RKO (cell line): Measurements from ENCODE around the gene TFIP11.

Experiments used
- DNase-seq: peaks from one replicate; pipeline ENCODE4 v3.0.0-alpha.2; 2016; ENCODE audit warnings: low spot score

Gene TFIP11

DNA sequence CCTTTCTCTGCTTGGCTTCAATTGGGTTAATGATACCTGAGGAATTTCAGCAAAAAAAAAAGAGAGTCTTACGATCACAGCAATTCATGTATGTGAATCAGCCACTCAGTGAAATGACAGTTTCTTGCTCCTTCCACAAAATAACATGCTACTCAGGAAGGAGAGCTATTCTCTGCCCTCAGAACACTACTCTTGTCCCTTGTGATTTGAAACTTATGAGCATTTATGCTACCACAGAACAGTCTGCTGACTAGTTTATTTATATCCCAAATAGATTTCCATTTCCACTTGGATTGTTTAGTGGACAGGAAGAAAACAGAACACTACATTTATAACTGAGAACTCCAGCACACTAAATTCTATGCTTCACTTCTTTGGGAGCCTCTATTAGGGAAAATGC, 8.5 kb downstream of the TFIP11 start:
- no peak for DNase-seq

DNA sequence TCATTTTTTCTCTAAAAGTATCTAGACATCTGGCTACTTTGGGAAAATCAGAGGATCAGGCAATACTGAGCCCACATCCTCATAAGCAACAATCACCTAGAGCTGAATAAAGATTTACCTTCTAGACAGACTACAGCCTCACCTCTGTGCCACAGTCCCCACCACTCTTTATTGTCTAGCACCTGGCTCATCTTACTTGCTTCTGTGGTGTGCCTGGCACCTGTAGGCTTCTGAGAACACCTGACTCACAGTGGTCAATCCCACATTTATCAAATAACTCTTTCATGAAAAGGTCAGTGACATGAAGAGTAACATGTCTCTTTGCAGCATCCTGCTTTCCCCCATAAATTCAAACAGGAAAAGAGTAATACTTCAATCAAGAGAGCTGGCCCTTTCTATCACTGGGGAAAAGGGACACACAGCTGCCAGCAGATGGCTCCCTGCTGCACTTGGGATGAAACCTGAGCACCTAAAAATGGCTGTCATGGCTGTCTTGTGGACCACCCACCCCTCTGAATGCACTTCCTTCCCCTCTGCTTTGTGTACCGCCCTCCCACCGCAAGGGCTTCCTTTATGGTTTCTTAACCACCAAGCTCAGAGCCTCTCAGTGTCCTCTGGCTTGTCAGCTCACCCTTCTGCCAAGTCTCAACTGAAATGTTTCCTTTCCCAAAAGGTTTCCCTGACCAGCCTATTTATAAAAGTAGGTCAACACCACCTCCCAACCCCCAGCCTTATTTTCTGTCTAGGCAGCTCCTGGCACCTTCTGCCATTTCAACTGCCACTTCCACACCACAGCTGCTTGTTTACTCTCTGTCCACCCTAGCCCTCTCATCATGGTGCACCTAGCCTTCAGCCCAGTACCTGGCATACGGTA, 9.3 kb downstream of the TFIP11 start:
- DNase-seq, result no peak

DNA sequence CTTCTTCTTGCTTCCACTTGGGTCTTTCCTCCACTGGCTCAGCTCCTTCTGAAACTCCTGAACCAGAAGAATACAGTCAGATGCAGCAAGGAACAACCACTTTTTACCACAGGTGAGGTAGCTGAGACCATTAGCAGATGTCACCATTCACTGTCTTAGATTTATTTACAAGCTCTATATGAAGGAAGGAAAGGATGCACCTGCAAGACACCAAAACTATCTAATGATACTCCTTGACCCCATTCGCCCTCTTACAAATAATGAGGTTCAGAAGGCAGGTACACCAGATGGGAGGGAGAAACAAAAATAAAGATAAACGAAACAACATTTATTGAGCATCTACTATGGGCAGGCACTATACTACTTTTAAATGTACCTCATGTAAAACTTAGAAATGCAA, 10.3 kb downstream of the TFIP11 start:
- no peak for DNase-seq

DNA sequence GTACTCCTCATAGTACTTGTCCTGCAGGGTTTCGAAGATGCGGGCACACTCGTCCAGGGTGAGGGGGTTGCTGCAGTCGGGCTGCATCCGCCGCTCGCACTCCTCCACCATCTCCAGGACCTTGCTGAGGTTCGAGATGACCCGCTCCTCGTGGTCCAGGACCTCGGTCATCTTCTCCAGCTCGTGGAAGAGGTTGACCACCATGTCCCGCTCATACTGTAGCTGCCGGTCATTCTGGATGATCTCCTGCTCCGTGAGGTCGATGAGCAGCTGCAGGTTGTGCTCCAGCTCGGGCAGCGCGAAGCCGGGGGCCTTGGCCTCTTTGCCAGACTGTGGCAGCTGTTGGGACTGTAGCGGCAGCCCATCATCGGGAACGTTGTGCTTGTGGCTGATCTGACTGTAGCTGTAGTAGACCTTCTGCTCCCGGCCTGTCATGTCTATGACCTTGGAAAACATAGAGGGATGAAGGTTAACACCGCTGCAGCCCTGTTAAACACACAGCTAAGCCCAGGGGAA, 13.0 kb downstream of the TFIP11 start:
- no peak for DNase-seq

DNA sequence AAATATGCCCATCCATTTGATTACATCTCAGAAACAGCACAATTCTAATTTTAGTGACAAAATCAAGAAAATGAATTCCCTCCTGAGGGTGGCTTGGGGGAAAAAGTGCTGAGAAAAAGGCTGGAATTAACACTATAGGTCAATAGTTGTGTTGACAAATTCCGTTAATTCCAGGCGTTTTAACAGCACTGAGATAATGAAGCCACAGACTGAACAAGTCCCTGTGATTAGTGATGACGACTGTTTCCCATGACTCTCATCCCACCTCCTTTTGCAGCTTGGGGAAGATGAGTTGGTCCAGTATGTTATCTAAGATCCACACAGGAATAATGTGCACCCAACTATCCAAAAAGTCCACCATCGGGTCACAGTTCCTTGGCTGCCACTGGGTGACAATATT, 15.8 kb downstream of the TFIP11 start:
- no peak for DNase-seq

DNA sequence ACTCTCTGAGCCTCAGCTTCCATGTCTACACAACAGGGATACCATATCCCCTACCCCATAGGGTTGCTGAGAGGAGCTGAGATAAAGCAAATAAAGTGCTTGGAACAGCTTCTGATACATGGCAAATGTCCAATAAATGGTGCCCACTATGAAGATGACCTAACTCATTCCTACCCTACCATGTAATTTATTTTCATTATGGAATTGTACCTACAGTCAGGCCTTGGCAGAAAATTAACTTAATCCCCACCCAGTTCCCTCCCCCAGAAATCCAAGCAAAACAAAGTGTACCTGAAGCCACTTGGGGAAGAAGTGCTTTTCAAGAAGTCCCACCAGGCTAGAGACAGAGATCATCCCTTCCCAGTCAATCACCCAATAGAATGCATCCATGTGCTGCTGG, 17.8 kb downstream of the TFIP11 start:
- DNase-seq, result no peak

DNA sequence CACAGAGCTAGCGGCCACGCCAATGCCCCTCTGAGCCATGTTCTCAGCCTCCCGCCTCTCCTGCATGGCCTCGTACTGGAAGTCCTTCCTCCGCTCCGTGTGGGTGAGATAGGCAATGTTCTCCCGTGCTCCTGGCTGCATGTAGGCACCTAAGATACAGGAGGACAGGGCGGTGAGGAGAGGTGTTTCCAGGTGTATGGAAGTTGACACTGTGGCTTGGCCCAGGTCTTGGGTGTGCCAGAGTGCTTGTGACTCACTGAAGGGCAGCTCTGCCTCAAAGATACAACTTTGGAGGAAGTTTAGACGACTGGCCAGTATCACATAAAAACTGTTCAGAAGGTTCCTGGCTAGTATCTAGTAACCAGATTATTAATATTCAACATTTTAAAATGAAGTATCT, 20.1 kb downstream of the TFIP11 start:
- no peak for DNase-seq

DNA sequence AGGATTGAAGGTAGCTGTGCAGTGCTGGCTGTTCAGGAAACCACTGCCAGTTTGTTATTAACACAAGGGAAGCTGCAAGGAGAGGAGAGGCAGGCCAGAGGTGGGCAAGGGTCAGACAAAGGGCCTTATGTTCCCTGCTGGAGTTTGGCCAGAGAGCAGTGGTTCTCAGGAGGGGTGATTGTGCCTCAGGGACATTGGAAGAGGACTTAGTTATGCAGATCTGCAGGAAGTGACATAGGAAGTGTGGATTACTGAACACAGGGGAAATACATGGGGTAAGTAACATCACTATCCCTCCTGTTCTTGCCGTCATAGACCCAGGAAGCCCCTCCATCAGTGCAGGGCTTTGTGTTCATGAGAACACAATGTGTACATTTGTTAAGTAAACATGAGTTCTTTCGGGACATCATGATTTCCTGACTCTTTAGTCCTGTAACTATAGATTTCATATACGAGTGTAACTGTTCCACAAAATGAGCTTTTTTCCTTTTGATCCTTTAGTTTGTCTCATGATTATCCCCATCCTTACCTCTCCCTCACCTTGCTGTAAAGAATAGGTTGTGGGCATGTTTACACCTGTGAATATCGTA, 22.7 kb downstream of the TFIP11 start:
- no peak for DNase-seq

DNA sequence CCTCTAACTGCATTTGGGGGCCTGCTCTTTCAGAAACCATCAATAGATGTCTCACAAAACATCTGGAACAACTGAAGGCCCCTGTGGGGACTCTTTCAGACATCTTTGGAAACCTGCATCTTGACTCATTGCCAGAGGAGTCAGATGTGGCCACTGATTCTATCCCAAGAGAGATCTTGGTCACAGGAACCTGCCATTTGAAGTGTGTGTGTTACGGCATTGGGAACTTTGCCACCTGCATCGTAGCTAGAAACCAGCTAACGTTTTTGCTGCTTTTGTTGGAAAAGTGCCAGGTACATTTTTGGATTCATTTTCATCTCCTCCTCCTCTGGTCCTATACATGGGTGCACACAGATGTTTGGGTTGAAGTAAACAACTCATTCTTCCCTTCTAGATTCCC, 24.3 kb downstream of the TFIP11 start:
- DNase-seq, result no peak

DNA sequence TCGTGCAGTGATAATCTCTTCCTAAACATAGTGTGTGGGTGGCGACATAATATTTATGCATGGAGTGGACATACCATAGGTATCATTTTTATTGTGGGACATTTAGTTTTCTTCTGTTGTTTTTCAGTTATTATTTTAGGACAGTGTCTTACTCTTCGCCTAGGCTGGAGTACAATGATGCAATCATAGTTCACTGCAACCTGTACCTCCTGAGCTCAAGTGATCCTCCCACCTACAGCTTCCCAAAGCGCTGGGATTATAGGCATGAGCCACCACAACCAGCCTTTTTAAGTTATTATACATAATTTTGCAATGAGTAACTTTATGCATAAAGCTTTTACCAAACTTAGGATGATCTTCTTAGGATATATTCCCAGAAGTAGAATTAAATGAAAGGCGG, 25.9 kb downstream of the TFIP11 start:
- no peak for DNase-seq

DNA sequence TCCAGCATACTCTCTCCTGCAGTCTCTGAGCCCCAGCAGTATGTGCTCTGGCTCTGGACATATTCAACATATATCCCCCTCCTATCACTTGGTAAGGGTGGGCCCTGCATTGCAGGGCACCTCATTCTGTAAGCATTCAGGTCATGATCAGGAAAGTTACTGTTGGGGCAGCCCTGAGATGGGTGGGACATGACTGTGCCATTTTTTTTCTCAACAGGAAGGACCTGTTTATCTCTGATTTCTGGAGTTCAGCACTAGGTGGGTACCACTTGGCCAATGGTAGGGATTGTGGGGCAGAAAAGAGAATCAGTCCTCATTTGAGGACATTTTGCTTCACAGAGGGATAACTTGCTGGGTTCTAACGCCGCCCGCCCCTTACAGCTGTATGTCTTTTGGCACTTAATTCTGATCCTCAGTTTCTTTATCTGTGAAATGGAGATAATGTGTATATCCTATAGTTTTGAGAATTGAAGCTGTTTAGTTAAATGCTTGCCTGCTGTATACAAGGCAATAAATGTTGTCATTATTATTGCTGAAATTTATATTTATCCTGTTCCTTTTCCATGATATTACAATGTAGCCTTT, 26.4 kb downstream of the TFIP11 start:
- DNase-seq, result no peak

DNA sequence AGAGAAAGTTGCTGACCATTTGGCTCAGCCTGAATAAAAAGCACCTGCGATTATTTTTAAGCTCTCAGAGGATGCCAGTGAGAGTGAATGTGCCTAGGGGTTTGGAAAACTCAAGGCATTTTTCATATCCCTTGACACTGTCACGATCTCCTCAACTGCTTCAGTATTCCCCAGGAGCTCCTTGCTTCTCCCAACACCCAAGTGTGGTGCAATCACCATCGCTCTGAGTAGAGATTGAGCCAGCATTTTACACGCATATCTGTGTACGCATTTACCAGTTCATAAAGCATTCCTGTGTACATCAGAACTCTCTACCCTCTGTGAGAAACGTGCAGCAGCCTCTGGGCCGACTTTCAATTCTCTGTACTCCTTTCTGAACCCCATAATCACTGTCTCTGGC, 27.3 kb downstream of the TFIP11 start:
- DNase-seq, result peak; percentile 18

DNA sequence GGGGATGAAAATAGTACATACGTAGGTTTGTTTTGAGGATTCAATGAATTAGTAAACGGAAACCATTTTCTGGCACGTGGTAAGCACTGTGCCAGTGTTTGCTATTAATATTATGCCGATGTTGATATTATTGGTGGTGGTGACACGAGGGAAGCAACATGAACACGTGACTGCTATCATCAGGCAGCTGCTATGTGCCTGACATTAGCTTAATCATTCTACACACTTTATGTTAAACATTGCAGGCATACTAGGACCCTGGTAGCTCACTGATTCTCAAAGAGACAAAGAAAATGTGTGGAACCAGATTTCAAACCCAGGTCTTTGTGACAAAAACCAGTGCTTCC, 27.9 kb downstream of the TFIP11 start:
- DNase-seq, result peak; percentile 60

DNA sequence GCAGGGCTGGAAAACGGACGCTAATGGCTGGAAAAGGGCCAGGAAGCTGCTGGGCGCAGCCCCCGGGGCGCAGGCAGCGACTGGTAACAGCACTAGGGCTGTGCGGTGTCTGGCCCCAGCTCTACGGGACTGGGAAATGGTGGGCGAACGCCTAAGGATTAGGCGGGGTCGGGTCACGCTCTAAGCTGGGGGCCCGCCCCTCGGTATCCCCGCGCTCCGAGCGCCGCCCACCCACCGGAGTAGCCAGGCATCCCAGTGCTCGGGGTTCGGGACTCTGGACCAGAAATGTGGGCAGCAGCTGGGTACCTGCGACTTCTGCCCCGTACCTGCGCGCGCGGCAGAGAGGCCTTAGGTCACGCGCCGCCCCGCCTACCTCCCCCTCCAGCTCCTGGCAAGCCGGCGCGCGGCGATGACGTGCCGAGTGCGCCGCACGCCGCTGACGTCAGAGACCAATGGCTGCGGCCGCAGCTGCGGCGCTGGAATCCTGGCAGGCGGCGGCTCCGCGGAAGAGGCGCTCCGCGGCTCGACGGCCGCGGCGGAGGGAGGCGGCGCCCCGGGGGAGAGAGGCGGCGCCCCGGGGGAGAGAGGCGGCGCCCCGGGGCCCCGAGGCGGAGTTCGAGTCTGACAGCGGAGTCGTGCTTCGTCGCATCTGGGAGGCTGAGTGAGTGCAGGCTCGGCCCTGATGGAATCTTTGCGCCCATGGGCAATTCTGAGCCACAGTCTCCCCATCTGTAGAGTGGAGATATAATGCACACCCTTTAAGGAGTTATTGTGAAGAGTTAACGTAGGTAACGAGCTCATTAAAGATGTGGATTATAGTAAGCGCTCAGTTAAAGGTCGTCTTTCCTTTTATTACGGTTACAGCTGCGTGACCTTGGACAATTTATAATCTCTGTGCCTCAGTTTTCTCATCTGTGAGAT, 28.6 kb downstream of the TFIP11 start, which contains the start of the genes HPS4 and SRRD:
HPS4 (minus strand) TSS at position 345 of the 921 bp plus-strand sequence. CDS start 2,021 bp downstream, outside the sequence.
SRRD (plus strand) TSS at position 439 of the 921 bp plus-strand sequence; CDS start at position 453, 14 bp downstream.
- DNase-seq, result peak; percentile 91

DNA sequence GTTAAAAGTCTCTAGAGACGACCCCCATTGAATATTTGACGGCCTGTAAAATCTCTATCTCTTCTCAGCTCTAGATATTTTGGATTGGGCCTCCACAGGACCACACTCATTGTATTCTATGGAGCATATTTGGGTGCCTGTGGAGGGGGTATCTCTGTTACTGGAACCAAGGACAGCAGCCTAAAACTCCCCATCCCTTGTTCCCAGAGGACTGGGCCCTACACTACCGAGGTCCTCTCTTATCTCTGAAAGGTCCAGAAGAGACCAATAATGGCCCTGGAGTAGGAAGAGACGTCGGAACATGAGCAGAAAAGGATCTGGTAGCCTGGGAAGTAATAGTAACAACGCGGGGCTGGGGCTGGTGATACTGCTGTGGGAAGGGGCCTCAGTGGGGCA, 29.2 kb downstream of the TFIP11 start:
- DNase-seq, result no peak

DNA sequence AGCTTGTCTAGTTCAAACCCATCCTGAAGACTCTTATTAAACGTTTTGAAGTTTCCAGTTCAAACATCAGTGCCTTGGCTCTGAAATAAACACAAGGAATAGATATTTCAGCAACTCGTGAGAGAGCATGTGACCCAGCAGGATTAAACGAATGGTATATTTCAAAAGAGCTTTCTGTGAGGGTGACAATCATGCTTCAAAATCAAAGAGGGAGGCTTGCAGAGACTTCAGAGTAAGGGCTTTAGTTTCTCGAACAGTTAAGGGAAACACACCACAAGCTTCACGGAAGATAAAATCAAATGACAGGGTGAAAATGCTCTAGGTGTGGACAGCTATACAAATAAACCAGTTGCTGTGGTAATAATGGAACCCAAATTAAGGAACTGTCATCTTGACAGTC, 30.1 kb downstream of the TFIP11 start:
- DNase-seq, result no peak

DNA sequence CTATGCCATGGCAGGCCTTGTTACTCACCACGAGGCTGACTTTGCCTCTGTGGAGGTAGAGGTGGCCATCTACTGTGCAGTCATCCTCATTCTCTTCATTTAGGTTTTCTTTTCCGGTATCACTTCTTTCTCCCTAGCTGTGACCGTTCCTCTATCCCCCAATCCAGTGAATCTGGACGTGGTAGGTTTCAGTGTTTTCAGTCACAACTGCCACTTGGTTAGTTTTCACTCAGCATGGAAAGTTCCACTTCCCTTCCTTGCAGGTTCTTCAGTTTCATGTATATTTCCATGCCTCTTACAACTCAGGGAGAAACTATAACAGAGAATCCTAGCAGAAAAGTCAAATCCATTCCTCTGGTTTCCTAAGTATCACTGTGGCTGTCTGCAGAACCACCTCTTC, 30.6 kb downstream of the TFIP11 start:
- DNase-seq, result no peak

DNA sequence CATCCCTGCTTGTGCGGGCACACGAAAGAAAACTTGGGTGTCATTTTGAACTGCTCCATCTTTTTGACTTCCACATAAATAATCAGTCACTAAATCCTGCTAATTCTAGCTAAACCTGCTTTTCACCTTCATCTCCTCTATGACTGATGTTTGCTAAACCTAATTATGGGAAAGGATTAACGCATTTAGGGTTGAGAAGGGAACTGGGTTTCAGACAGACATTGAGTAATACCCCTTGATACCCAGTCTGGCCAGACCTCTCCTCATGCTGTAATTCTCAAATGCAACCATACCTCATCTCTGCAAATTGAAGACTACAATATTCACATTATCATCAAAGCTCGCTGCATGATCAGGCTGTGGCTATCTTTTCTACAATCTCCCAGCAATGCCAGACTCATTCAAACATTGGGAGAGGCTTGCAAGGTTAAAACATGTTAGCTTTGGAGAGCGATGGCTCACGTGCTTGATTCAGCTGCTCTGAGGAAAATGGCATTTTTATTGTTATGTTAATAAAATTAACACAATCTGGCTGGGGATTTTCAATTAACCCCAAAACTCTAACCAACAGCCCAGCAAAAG, 31.1 kb downstream of the TFIP11 start:
- no peak for DNase-seq

DNA sequence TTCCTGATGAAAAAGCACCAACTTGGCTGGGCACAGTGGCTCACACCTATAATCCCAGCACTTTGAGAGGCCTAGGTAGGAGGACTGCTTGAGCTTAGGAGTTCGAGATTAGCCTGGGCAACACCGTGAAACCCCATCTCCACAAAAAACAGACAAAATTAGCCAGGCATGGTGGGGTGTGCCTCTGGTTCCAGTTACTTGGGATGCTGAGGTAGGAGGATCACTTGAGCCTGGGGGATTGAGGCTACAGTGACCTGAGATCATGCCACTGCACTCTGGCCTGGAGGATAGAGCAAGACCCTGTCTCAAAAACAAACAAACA, 31.7 kb downstream of the TFIP11 start:
- DNase-seq, result no peak

DNA sequence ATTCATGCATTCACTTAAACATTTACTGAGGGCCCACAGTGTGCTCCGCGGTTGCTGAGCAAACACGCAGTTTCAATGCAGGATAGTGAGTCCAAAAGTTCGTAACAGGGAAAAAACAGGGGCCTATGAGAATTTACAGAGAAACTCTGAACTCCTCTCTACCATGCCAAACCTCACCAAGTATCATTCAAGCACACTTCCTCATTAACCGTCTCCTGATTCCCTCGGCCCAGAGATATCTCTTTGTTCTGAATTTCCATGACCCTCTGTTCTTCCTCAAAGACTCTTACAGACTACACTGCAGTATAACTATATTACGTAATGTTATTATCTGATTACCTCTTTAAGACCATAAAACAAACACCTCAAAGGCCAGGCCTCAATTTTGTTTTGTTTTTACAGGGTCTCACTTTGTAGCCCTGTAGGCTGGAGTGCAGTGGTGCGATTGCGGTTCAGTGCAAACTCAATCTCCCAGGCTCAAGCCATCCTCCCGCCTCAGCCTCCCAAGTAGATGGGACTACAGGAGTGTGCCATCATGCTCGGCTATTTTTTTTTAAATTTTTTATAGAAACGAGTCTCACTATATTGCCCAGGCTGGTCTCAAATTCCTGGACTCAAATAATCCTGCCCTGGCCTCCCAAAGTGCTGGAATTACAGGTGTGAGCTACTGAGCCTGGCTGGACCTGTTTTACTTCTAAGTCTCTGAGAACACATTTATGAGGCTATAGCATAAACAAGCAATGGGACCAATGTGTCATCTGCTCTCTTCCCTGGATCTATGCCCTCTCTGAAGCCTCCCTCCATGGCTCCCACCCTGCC, 32.3 kb downstream of the TFIP11 start:
- DNase-seq, result no peak
